ENCODE measurements around the gene CXCR3.
"Not testable (repeated sequence)": the region's sequence is repeated elsewhere in the genome, so short reads cannot be mapped to it uniquely, and the experiment has no call there.

The CXCR3 gene

DNA sequence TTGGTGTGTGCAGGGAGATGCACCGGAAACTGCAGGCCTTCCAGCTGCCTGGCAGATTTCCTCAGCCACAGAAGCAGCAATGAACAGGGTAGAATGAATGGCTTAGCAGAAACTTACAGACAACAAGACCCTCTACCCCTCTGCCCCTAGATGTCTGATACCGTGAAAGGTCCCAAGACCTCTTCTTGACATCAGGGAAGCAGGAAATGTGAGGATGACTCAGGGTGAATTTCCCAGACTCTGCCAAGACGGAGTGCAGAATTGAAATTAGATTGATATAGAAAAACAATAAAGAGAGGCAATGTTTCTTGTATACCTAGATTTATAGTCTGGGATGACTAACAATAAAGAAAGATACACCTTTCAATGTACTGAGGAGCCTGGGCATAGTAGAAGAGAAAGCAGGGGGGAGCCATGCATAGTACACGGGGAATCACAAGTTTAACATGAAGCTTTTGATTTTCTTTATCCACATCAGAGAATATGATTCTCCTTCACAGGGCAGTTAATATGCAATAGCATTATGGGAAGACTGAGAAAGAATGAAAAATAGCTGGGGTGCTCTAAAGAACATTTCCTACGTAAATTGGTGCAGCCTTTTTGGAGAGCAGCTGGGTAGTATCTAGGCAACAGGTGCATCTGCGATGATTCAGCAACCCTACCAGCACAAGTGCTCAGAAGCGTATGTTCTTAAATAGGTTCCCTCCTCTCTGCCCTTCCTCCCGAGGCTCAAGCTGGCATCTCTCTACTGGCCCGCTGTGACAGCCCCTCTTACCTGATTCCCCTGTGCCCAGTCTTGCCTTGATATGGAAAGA is 18.3 kb upstream of the CXCR3 start:
- no peak for DNase-seq

DNA sequence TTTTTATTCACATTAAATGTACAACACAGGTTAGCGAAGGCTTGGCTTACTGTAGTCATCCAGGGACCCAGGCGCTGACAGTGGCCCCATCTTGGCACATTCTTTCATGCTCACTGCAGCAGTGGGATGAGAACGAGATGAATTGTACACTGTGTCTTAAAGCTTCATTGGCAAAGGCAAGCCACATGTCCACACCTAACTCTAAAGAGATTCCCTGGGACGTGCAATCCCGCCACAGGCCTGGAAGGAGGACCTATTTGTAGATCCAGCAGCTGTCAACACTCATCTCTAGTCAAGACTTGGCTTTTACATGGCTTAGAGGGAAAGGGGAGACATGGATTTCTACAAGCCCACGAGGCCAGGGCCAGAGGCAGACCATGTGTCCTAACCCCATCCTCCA is 16.1 kb upstream of the CXCR3 start:
- no peak for DNase-seq

DNA sequence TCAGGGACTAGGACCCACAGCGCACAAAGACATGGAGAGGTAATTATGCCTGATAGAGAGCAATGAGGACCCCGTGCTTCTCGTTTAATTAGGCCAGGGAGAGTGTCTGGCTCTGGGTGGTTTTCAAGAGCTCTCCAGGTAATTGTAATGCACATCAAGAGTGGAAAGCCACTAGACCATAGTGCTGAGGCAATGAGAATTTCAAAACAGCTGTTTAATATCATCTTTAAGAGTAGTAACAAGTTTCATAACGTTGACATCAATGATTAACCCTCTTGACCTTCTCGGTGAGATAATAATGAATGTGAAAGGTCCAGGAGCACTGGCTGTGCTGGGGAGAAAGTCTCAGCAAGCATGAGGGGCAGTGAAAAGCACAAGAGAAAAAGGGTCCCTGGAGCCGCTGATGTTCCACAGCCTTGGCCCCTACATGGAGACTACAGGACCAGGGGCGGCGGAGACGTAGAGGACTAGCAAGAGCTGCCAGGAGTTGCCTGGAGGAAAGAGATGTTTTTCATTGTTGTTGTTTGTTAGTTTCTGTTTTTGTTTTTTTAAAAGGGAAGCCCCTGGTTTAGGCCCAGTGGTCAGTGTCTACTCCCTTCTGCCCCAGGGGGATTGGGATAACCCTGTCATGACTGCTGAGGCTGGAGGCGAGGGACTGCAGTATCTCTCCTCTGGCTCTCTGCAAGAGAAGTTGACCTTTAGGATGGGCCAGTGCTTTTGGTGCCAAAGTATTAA is 14.8 kb upstream of the CXCR3 start:
- DNase-seq: no peak

DNA sequence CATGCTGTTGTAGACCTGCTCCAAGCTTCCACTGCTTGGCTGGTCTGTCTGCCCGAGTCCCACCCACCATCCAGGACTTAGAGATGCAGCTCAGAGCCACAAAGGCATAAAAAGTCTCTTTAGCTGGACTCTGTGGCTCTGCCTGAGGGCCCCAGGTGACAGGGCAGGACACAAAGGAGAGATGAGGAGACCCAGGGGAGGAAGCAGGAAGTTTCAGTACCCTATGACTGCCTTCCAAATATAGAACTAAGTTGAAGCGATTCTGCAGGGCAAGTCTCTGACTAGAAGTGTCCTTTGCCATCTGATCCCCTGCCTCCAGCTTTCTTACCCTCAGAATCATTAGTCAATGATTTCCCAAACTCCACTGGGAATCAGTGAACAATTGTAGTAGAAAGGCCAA is 11.2 kb upstream of the CXCR3 start:
- no peak for DNase-seq

DNA sequence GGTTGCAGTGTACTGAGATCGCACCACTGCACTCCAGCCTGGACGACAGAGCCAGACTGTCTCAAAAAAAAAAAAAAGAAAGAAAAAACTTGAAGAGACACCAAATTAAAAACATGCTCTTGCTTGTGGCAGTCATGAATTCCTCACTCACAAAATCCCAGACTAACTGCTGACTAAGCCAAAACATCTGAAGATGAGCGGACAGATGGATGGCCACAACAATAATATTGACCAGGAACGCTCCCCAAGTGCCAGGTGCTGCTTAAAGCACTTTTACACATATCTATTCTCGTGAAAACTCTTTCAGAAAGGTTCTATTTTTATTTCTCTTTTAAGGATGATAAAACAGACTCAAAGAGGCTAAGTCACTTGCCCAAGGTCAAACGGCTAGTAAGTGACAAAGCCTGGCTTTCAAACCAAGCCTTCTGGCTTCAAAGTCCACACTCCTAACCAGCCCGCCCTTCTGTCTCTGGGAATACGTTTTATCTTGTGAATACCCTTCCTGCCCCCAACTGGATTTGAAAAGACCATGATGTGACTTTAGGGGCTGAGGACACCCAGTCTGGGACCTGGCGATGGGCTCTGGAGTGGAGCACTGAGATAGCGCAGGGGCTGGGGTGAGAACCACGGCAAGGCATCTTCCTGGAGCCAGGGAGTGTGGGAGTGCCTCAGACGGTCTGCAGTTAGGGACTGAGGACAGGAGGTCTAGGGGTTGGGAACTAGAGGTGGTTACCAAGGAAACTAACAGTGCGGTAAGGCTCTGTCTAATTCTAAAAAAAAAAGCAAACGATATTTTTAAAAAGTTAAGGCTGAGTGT is 9.5 kb upstream of the CXCR3 start:
- DNase-seq: no peak

DNA sequence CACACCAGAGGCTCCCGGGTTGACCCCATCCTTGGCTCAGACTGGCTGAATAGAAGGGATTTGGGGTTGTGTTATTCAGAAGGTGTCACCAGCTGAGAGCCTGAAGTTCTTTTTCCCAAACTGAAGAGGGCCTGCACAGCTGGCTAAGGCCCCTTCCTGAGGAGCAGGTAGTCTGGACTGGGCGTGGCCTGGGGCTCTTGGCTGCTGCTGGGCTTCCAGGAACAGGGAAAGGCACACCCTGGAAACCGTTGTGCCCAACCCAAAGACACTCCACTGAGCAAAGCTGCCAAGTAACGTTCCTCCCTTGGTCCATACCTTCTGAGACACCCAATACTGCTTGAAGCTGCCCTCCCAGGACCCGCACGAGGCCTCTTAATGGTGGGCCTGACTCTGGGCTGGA is 8.3 kb upstream of the CXCR3 start:
- no peak for DNase-seq

DNA sequence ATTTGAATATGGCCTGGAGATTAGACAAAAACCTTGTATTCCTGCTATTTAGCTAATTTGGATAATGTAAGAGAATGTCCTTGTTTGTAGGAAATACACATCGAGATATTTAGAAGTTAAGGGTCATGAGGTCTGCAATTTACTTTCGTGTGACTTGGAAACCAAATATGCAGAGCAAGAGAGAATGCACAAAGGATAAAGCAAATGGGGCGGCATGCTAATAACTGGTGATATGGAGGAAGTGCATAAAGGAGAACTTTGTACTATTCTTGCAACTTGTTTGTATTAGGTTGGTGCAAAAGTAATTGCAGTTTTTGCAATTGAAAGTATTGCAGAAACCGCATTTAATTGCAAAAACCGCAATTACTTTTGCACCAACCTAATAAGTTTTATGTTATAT is 7.2 kb upstream of the CXCR3 start:
- DNase-seq: no peak

DNA sequence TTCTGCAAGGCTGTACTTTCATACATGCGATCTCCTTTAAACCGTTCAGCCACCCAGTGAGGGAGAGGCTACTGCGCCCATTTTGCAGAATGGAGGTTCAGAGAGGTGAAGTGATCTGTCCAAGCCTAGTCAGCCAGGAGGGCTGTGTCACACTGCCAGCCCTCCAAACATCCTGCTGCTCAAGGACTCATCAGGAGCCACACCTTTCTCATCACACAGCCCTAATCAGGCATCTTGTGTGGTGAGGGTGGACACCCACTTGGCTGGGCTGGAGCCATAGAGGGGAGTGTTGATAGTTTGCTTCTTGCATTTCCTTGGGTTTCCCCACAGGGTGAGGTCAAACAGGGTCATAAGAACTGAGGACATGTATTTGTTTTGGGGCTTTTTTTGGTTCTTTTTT is 5.4 kb upstream of the CXCR3 start:
- no peak for DNase-seq

DNA sequence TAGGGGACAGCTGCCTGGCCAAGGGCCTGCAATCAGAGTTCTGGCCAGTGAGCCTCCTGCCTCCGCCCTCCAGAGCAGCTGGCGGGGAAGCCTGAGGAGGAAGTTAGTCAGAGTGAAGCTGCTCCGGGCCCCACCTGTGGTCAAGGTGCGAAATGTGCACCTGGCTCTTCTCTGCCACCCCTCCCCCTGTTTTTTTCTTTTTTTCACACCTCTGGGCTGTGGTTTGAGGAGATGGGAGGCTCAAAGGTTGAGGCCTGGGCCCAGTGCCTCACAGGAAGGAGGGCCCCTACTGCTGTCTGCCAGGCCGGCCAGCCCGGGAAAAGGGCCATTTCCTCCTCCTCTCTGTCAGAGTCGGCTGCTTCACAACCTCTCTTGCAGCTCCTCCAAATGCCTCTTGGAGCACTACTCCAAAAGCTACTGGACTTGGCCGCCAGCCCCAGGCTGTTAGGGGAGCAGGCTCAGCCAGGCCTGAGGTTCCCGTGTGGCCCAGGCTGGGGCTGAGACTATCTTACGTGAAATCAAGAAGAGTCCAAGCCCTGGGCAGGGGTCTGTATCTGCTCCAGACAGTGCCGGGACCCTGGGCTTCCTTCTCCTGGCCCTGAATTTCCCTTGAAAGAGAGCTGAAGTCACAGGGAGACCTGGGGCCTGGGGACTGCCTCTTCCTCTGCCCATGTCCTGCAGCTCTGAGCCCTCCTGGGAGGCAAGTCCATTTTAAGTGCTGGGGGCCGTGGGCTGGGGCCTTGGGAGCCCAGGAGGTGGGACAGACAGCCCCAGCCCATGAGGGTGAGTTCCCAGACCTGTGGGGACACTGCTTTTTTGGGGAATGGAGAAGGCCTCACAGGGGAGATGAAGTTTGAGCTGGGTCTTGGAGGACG is 4.5 kb upstream of the CXCR3 start:
- DNase-seq: peak; percentile 46 to 53

DNA sequence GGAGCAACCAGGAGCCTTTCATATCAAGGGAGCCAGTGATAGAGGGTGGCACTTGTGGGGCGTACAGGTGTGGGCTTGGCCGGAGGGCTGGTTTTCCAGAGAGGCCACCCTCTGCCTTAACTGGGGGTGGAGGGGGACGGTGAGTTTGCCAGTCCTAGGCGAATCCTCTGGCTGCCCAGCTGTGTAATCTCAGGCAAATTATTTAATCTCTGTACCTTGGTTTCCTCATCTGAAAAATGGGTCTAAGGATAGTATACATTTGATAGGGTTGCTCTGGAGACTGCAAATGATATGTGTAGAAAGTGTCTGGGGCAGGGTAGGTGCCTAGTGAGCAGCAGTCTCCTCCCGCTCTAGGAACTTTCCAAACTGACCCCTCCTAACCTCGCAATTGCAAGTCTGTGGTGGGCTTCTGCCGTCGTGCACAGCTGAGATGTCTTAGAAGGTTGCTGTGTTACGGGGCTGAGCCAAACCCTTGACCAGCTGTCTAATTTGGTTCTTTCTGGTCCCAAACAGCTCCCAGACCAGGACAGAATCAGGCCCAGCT is 3.8 kb upstream of the CXCR3 start:
- no peak for DNase-seq

DNA sequence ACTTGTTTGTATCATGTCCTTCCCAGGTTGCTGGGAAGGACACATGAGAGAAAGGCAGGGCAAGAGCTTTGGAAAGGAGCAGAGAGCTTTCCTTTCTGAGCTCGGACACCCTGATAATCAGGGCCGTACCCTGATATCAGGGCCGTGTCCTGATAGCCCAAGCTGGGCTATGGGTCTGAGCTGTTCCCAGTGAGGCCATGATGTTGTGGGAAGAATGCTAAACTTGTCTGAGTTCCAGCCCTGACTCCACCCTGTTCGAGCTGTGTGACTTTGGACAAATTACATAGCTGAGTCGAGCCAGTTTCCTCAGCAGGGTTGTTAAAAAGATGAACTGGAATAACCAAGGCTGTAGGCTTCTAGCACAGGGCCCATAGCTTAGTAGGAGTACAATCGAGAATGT is 3.3 kb upstream of the CXCR3 start:
- no peak for DNase-seq

DNA sequence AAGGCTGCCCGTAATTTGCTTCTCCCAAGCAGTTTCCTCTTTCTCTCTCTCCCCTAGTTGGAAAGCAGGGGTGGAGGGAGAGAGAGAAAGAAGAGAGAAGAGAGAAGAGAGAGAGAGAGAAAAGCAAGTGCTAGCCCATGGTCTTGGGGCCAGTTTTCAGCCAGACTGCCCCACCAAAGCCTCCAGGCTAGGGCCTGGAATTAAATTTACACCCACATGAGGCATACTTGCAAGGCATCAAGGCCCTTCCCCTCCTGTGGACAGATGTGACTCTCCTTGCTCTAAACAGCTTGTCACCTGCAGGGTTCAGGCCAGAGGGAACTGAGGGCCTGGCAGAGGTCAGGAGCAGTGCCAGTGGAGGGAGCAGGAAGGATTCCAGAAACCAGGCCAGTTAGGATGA is 1.7 kb upstream of the CXCR3 start:
- no peak for DNase-seq

DNA sequence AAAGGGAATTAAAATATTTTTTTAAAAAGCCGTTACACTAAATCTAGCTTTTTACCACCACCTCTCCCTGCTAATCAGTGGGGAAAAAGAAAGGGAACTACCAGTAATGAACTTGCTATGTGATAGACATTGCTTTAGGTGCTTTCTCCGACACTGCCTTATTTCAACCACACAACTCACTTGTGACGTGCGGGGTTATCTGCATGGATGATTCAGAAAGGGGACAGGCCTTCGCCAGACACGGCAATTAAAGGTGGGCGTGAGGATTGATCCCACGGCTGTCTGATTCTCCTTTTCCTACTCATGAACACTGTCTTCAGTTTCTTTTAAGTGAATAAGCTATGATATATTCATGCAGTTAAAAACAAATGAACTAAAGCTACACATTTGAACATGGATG is 882 bp upstream of the CXCR3 start:
- peak; percentile 67 to 68 for DNase-seq

DNA sequence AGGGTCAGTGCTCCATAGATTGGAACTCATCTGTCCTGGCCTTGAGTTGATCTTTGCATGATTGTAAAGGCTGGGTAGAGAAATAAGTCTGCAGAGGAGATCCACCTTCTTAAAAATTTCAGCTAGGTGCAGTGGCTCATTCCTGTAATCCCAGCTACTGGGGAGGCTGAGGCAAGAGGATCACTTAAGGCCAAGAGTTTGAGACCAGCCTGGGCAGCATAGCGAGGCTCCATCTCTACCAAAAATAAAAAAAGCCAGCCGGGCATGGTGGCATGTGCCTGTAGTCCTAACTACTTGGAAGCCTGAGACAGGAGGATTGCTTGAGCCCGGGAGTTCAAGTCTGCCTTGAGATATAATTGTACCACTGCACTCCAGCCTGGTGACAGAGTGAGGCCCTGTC is 476 bp upstream of the CXCR3 start:
- no peak for DNase-seq

DNA sequence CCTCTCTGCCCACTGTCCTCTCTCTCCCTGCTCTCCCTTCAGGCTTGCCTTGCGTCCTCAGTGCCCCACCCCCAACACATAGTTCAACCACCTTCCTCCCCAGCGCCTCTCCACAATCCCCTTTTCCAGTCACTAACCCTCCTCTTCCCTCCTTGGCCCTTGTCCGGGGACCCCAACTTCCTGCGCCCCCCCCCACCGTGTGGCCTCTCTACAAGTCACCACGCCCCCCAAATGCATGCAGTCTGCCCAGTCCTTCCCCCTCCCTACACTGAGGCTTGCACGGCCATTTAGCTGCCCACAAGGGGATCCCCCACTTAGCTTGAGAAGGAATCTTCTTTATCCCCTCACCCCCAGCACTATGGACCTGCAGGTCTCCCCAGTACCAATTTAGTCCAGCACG is 569 bp downstream of the CXCR3 start:
- no peak for DNase-seq

DNA sequence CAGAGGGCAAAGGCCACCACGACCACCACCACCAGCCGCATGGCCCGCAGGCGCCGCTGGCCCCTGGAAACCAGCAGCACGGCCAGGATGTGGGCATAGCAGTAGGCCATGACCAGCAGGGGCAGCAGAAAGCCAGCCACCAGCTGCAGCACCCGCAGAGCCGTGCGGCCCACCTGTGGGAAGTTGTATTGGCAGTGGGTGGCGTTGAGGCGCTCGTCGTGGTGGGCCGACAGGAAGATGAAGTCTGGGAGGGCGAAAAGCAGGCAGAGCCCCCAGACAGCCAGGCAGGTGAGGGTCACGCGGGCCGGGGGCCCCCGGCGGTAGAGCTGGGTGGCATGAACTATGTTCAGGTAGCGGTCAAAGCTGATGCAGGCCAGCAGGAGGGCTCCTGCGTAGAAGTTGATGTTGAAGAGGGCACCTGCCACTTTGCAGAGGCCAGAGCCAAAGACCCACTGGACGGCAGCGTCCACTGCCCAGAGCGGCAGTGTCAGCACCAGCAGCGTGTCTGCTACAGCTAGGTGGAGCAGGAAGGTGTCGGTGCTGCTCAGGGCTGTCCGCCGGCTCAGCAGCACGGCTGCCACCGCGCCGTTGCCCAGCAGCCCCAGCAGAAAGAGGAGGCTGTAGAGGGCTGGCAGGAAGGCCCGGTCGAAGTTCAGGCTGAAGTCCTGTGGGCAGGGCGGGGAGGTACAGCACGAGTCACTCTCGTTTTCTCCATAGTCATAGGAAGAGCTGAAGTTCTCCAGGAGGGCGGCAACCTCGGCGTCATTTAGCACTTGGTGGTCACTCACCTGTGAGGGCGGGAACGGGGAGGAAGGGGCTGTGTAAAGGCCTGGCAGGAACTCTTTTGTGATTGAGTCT is 1.4 kb downstream of the CXCR3 start:
- DNase-seq: no peak

DNA sequence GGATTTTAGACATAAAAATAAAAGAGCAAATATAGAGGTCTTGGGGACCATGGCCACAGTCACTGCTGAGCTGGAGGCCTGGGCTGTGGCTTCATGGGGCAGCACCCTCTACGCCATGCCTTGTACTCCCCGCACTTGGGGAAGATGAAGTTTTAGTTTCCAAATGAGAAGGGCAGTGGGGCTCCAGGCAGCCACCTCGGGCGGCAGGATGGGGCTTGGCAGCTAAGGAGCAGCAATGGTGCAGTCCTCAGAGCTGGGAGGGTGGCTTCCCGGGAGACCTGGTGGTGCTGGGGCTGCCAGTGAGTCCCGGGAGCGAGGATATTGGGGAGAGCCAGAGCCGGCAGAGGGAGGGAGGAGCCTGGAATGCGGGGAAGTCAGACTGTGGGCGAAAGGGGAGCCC is 2.4 kb downstream of the CXCR3 start:
- DNase-seq: no peak

DNA sequence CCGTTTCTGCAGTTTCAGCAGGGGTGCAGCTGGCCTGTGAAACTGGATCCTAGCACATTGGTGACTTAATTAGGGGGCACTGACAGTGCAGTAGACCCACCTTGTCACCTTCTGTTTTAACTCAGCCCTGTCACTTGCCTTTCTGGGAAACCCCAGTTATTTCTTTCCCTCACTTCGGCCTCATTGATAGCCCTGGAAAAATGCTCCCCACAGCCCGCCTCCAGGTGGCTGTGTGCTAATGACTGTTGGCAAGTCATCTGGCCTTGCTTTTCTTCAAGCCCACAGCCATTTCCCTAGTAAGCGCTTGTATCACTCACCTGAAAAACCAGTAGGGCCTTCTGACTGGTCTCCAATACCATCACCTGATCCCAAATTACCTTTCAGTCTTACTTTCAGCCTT is 3.3 kb downstream of the CXCR3 start:
- no peak for DNase-seq

DNA sequence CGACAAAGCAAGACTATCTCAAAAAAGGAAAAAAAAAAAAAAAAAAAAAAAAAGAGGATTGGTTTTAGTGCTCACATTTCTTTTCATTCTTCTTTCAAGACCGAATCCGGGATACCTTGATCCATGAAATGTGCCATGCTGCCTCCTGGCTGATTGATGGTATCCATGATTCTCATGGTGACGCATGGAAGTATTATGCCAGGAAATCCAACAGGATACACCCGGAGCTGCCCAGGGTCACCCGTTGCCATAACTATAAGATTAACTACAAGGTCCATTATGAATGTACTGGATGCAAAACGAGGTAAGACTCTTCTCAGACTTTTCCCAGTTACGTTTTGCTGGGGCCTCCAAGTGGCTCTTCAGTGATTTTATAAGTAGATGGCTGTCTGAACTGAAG is 6.1 kb downstream of the CXCR3 start:
- no peak for DNase-seq

DNA sequence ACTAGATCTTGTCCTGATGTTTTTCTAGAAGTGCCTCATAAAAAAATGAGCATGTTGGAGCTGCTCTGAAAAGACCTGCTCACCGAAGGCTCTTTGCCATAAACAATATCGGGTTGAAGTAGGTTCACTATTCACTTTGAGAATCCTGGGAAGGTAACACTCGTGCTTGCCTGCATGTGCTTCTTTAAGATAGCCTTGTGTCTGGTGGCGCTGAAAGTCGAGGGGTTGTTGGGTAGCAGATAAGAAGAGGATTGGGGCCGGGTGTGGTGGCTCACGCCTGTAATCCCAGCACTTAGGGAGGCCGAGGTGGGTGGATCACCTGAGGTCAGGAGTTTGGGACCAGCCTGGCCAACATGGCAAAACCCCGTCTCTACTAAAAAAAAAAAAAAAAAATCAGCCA is 6.6 kb downstream of the CXCR3 start:
- DNase-seq: not testable (repeated sequence)

DNA sequence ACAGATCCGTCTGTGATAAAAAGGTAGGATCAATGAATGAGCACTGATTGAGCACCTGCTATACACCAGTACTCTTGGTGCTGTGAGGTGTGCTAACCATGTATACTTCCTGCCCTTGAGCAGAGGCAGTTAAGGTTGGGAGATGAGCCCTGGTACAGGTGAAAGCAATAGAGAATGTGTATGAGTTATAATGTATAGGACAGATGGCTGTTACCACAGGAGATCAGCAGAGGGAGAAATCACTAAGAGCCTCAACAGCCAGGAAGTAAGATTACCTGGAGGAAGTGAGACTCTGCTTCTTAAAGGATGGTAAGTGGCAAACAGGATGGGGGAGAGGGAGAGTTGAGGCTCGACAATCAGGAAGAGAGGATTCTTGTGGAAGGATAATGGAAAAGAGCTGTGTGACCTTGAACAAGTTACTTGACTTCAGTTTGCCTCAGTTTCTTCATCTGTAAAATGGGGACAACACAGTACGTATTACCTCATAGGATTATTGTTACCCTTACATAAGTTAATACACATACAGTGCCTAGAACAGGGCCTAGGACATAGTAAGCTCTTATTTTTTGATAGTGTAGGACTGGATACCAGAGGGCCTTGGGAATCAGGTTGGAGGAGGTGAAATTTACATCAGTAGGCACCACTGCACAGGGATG is 9.1 kb downstream of the CXCR3 start:
- no peak for DNase-seq

All from activated CD4-positive, alpha-beta T cell treated with anti-CD3 and anti-CD28 coated beads for 4 hours (primary cell).